GM23338 (cell line): Measurements from ENCODE around the gene AIG1.

Experiments used
- EZH2 ChIP-seq: fragments of 200-600 bp; sonication (generic); IDR thresholded peaks from one replicate; pipeline ENCODE4 v1.8.0; 2017; ENCODE audit warnings: antibody characterized with exemption, mild to moderate bottlenecking, low read depth; ENCODE audit not compliant: unreplicated experiment
- EZH2phosphoT487 ChIP-seq: fragments of 200-600 bp; sonication (generic); IDR thresholded peaks from one replicate; pipeline ENCODE4 v1.8.1; 2018; ENCODE audit warnings: antibody characterized with exemption; ENCODE audit not compliant: unreplicated experiment
- NANOG ChIP-seq: IDR thresholded peaks from 2 replicates; pipeline ENCODE4 v1.6.1; 2016; ENCODE audit warnings: antibody characterized with exemption, borderline replicate concordance
- POLR2AphosphoS5 ChIP-seq: IDR thresholded peaks from 2 replicates; pipeline ENCODE4 v1.6.1; 2016; ENCODE audit warnings: antibody characterized with exemption, low read depth
- REST ChIP-seq: IDR thresholded peaks from one replicate; pipeline ENCODE4 v1.6.1; 2018; ENCODE audit warnings: antibody characterized with exemption; ENCODE audit not compliant: unreplicated experiment
- STAT1 ChIP-seq: IDR thresholded peaks from one replicate; pipeline ENCODE4 v1.6.1; 2016; ENCODE audit warnings: antibody characterized with exemption; ENCODE audit not compliant: unreplicated experiment
- TF ChIP-seq, protein P1 (sequence below), 2 experiments: fragments of 200-600 bp in 1 of 2; sonication (generic) in 1 of 2; conservative IDR thresholded peaks; 2 replicates each; pipeline versions ENCODE4 v1.5.1 to v1.6.1; 2016 to 2017; ENCODE audit warnings: antibody characterized with exemption in 2 of 2, low read depth in 2 of 2, mild to moderate bottlenecking in 2 of 2, moderate library complexity in 1 of 2
- TF ChIP-seq, protein P2 (sequence below): IDR thresholded peaks from 2 replicates; pipeline ENCODE4 v1.6.1; 2016; ENCODE audit warnings: antibody characterized with exemption

DNA sequence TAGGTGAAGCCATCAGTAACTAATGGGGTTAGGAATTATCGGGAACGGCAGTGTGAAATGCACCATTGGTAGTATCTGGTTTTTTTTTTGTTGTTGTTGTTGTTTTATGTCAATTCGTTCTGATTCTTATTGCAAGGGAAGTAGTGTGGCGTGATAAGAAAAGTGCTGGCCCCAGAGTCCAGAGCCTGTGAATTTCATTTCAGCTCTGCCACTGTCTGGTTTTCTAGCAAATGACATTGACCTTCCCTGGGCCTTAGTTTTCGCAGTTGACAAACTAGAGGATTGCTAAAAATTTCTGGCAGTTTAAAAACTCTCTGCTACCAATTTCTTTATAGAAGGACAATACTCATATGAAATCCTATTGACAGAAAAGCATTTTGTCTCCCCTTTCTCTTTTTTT, 161.6 kb downstream of the AIG1 start:
- no peak for TF ChIP-seq NANOG
- TF ChIP-seq, protein P1, sequence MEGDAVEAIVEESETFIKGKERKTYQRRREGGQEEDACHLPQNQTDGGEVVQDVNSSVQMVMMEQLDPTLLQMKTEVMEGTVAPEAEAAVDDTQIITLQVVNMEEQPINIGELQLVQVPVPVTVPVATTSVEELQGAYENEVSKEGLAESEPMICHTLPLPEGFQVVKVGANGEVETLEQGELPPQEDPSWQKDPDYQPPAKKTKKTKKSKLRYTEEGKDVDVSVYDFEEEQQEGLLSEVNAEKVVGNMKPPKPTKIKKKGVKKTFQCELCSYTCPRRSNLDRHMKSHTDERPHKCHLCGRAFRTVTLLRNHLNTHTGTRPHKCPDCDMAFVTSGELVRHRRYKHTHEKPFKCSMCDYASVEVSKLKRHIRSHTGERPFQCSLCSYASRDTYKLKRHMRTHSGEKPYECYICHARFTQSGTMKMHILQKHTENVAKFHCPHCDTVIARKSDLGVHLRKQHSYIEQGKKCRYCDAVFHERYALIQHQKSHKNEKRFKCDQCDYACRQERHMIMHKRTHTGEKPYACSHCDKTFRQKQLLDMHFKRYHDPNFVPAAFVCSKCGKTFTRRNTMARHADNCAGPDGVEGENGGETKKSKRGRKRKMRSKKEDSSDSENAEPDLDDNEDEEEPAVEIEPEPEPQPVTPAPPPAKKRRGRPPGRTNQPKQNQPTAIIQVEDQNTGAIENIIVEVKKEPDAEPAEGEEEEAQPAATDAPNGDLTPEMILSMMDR (conservative IDR thresholded peaks at IDR 0.05; ENCODE audit: low read depth in 2 of 2) = no peak
- TF ChIP-seq EZH2 = no peak
- TF ChIP-seq EZH2phosphoT487 = no peak
- TF ChIP-seq POLR2AphosphoS5 = no peak
- TF ChIP-seq STAT1 = no peak
- TF ChIP-seq REST = no peak
- TF ChIP-seq, protein P2, sequence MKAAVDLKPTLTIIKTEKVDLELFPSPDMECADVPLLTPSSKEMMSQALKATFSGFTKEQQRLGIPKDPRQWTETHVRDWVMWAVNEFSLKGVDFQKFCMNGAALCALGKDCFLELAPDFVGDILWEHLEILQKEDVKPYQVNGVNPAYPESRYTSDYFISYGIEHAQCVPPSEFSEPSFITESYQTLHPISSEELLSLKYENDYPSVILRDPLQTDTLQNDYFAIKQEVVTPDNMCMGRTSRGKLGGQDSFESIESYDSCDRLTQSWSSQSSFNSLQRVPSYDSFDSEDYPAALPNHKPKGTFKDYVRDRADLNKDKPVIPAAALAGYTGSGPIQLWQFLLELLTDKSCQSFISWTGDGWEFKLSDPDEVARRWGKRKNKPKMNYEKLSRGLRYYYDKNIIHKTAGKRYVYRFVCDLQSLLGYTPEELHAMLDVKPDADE = no peak
